ENCODE data around the gene UNC80. TPM values are rescaled to one million over a fixed set of nuclear protein-coding genes. Genes with fewer than 3 reads are reported as not detected.

Gene UNC80
- total RNA-seq, 3 donors from 2014 or later (not counting 1 experiment from before 2014, with no cell fraction given): not detected

- TF ChIP-seq, protein P1, sequence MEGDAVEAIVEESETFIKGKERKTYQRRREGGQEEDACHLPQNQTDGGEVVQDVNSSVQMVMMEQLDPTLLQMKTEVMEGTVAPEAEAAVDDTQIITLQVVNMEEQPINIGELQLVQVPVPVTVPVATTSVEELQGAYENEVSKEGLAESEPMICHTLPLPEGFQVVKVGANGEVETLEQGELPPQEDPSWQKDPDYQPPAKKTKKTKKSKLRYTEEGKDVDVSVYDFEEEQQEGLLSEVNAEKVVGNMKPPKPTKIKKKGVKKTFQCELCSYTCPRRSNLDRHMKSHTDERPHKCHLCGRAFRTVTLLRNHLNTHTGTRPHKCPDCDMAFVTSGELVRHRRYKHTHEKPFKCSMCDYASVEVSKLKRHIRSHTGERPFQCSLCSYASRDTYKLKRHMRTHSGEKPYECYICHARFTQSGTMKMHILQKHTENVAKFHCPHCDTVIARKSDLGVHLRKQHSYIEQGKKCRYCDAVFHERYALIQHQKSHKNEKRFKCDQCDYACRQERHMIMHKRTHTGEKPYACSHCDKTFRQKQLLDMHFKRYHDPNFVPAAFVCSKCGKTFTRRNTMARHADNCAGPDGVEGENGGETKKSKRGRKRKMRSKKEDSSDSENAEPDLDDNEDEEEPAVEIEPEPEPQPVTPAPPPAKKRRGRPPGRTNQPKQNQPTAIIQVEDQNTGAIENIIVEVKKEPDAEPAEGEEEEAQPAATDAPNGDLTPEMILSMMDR (IDR thresholded peaks at IDR 0.05): no peak
- ATAC-seq (no peak), DNase-seq (no peak)
- Mint-ChIP-seq H3K4me3 (no peak overlapping the region), H3K4me1 (peaks cover 0 to 4% of the 10 kb centered on the region in 2 donors), H3K27ac (no peak overlapping the region), H3K27me3 (ENCODE audit: low read depth in 2 of 2) (peaks cover 6 to 13% of the 10 kb centered on the region in 2 donors), H3K9me3 (no peaks in the 10 kb centered on the region), H3K36me3 (no peaks in the 10 kb centered on the region)
- 78% methylated on average over 12 of the region's 12 CpGs for WGBS (ENCODE audit: insufficient coverage)
- Histone ChIP-seq H3K9me3 (ENCODE audit: control insufficient read depth, insufficient read depth, low read length) (no peaks in the 10 kb centered on the region), H3K36me3 (ENCODE audit: control insufficient read depth, insufficient read depth, low read length) (no peaks in the 10 kb centered on the region), H3K27ac (ENCODE audit: low read length) (no peak overlapping the region), H3K27me3 (ENCODE audit: control insufficient read depth, insufficient read depth, low read length) (no peaks in the 10 kb centered on the region), H3K4me1 (ENCODE audit: control insufficient read depth, insufficient read depth, low read length) (no peaks in the 10 kb centered on the region), H3K4me3 (ENCODE audit: low read length) (no peak overlapping the region)
- intact Hi-C loops (cut with micrococcal nuclease): no loop called here
Measured at GRCh38 chr2:209933499-209934483, 162.2 kb downstream of the UNC80 start.

DNA sequence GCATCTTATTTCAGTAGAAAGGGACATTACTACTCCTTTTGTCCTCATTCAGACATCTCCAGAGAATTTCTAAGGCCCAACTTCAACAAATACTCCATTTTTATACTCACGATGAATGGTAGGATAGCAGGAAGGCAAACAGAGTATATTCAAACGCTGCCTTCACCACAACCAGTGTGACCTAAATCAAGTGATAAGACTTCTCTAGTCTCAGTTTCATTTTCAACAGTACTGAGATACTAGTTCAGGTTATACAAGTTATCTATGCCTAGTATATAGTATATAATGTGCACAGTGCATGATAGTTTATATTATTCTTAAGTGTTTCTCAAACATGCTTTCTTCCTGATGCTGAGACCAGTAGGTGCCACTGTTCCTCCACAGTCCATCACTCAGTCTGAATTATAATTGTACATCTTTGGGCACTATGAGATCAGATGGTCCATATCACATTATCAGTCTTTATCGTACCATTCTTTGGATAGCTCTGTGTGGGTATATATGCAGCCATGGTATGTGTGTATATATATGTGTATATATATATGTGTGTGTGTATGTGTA is 164.6 kb downstream of the UNC80 start:
- Histone ChIP-seq H3K9me3 (ENCODE audit: control insufficient read depth, insufficient read depth, low read length) (no peaks in the 10 kb centered on the region), H3K27me3 (ENCODE audit: control insufficient read depth, insufficient read depth, low read length) (no peaks in the 10 kb centered on the region), H3K4me1 (ENCODE audit: control insufficient read depth, insufficient read depth, low read length) (no peaks in the 10 kb centered on the region), H3K36me3 (ENCODE audit: control insufficient read depth, insufficient read depth, low read length) (no peaks in the 10 kb centered on the region), H3K4me3 (ENCODE audit: low read length) (no peak overlapping the region), H3K27ac (ENCODE audit: low read length) (no peak overlapping the region)
- peaks cover 10 to 13% of the 10 kb centered on the region in 2 donors for H3K27me3 Mint-ChIP-seq (ENCODE audit: low read depth in 2 of 2)
- peaks cover 0 to 4% of the 10 kb centered on the region in 2 donors for H3K4me1 Mint-ChIP-seq
- WGBS (ENCODE audit: insufficient coverage): 49% methylated on average over 2 of the region's 3 CpGs
- no peaks in the 10 kb centered on the region for H3K9me3 Mint-ChIP-seq
- H3K4me3 Mint-ChIP-seq: no peak overlapping the region
- DNase-seq (no peak), ATAC-seq (peak in 1 of 3 donors; percentile 23)
- TF ChIP-seq, protein P1 (IDR thresholded peaks at IDR 0.05): no peak
- intact Hi-C loops (cut with micrococcal nuclease): no loop called here
- no peaks in the 10 kb centered on the region for H3K36me3 Mint-ChIP-seq
- H3K27ac Mint-ChIP-seq: no peak overlapping the region

DNA sequence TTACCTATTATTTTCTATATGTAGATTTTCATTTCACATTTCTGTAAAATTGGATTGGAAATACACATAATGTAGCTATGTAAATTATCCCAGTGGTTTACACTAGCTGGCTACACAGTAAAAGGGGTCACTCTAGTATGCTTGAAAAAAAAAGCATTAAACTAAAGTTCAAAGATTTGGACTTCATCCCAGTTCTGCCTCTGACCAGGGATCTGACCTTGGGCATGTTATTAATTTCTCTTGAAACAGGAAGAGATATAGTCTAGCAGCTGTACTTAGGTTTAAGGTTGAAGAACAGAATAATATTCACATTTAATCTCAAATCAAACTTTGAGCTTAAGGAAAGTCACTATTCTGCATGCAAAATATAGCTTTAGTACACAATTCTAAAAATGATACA is 166.3 kb downstream of the UNC80 start:
- Mint-ChIP-seq H3K4me3 (no peak overlapping the region), H3K27ac (no peak overlapping the region), H3K4me1 (peaks cover 0 to 4% of the 10 kb centered on the region in 2 donors), H3K27me3 (ENCODE audit: low read depth in 2 of 2) (peaks cover 0 to 14% of the 10 kb centered on the region in 2 donors), H3K36me3 (no peaks in the 10 kb centered on the region), H3K9me3 (no peaks in the 10 kb centered on the region)
- no peak for ATAC-seq
- intact Hi-C loops (cut with micrococcal nuclease): no loop called here
- Histone ChIP-seq H3K27ac (ENCODE audit: low read length) (no peak overlapping the region), H3K27me3 (ENCODE audit: control insufficient read depth, insufficient read depth, low read length) (no peaks in the 10 kb centered on the region), H3K9me3 (ENCODE audit: control insufficient read depth, insufficient read depth, low read length) (no peaks in the 10 kb centered on the region), H3K4me1 (ENCODE audit: control insufficient read depth, insufficient read depth, low read length) (no peaks in the 10 kb centered on the region), H3K36me3 (ENCODE audit: control insufficient read depth, insufficient read depth, low read length) (no peaks in the 10 kb centered on the region), H3K4me3 (ENCODE audit: low read length) (no peak overlapping the region)
- TF ChIP-seq, protein P1 (IDR thresholded peaks at IDR 0.05): no peak
- no peak for DNase-seq

Data from natural killer cell (primary cell).